Gastrocnemius medialis (tissue), 4 donors: ENCODE results near the gene PLAAT5.
"Not testable (repeated sequence)": the region's sequence is repeated elsewhere in the genome, so short reads cannot be mapped to it uniquely, and the experiment has no call there.

Source experiments
- CTCF ChIP-seq, 5 experiments: fragments of 450-650 bp in 3 of 5; fragments of 200-600 bp in 2 of 5; sonication (generic) in 2 of 5; IDR thresholded peaks in 4 of 5; conservative IDR thresholded peaks in 1 of 5; 1 replicate in 4 of 5; 2 replicates in 1 of 5; pipeline ENCODE4 v1.5.1; 2016 to 2019; ENCODE audit warnings: antibody characterized with exemption in 5 of 5, mild to moderate bottlenecking in 3 of 5, moderate library complexity in 3 of 5
- POLR2A ChIP-seq, 2 donors: fragments of 450-650 bp; IDR thresholded peaks; one replicate each; pipeline ENCODE4 v1.6.1; 2017; ENCODE audit warnings: antibody characterized with exemption in 2 of 2, mild to moderate bottlenecking in 2 of 2, moderate library complexity in 2 of 2

GRCh38 chr11:63528729-63529278 lies 37.8 kb upstream of the PLAAT5 start:
- not testable (repeated sequence) for TF ChIP-seq POLR2A (IDR thresholded peaks at IDR 0.05); CTCF (IDR thresholded peaks at IDR 0.05 in 4 of 5, conservative IDR thresholded peaks at IDR 0.05 in 1 of 5)
